ENCODE data around the gene NCBP2. TPM values are rescaled to one million over a fixed set of nuclear protein-coding genes. Genes with fewer than 3 reads are reported as not detected.

The NCBP2 gene
- polyA plus RNA-seq, 1 of the 3 experiments (the other 2 are of a cell fraction): 128 TPM

DNA sequence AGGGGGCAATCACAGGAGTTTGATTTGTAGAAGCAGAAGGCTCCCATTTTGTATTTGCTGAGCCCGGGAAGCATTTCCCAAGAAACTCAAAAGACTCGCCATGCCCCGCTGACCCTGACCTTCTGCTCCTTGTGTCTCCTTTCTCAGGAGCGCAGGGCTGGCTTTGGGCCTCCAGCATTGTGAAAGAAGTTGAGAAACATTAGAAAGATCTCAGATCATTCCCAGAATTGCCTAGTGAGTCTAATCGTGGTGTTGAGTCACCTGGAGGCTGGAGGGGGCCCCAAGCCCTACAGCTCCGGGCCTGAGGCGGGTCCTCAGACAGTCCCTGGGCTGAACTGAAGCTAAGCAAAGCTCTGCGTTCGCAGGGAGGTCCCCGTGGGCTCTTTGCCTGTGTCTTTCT, 37.2 kb upstream of the NCBP2 start:
- H3K79me2 ChIP-seq (ENCODE audit: insufficient read depth): no peaks in the 10 kb centered on the region
- TF ChIP-seq EZH2phosphoT487 (IDR thresholded peaks at IDR 0.05; ENCODE audit: borderline replicate concordance, low read depth): no peak
- TF ChIP-seq NRF1 (IDR thresholded peaks at IDR 0.05; ENCODE audit: low read depth, low read length): no peak
- no peak for TF ChIP-seq GATA2 (CRISPR knock-in tag; IDR thresholded peaks at IDR 0.05)
- no peak for TF ChIP-seq RXRA (IDR thresholded peaks at IDR 0.05; ENCODE audit: borderline replicate concordance, low read depth)
- no peak for TF ChIP-seq TAF1 (IDR thresholded peaks at IDR 0.05; ENCODE audit: borderline replicate concordance, low read depth, low read length)
- no peak for TF ChIP-seq RAD21 (IDR thresholded peaks at IDR 0.05; ENCODE audit: low read length)
- TF ChIP-seq JUND (IDR thresholded peaks at IDR 0.05): no peak
- no peak for TF ChIP-seq SIN3A (IDR thresholded peaks at IDR 0.05; ENCODE audit: borderline replicate concordance, low read depth, low read length)
- TF ChIP-seq, protein P1, sequence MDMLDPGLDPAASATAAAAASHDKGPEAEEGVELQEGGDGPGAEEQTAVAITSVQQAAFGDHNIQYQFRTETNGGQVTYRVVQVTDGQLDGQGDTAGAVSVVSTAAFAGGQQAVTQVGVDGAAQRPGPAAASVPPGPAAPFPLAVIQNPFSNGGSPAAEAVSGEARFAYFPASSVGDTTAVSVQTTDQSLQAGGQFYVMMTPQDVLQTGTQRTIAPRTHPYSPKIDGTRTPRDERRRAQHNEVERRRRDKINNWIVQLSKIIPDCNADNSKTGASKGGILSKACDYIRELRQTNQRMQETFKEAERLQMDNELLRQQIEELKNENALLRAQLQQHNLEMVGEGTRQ (IDR thresholded peaks at IDR 0.05; ENCODE audit: borderline replicate concordance, low read depth, low read length): no peak
- TF ChIP-seq CHD2 (IDR thresholded peaks at IDR 0.05; ENCODE audit: low read length, partially characterized antibody): no peak
- TF ChIP-seq FOSL2 (IDR thresholded peaks at IDR 0.05; ENCODE audit: borderline replicate concordance, low read depth): no peak
- no peak for TF ChIP-seq YY1 (IDR thresholded peaks at IDR 0.05; ENCODE audit: low read depth)
- no peak for TF ChIP-seq CTCF (IDR thresholded peaks at IDR 0.05)
- TF ChIP-seq MXI1 (IDR thresholded peaks at IDR 0.05; ENCODE audit: low read depth, low read length): no peak
- no peak for TF ChIP-seq RFX5 (IDR thresholded peaks at IDR 0.05; ENCODE audit: low read length)
- TF ChIP-seq FOXJ3 (CRISPR knock-in tag; IDR thresholded peaks at IDR 0.05): no peak
- TF ChIP-seq EP300 (IDR thresholded peaks at IDR 0.05; ENCODE audit: borderline replicate concordance in 1 of 2, low read depth in 1 of 2, low read length in 1 of 2): no peak
- no peak for TF ChIP-seq ELF1 (IDR thresholded peaks at IDR 0.05)
- no peak overlapping the region for H2AFZ ChIP-seq (ENCODE audit: low read depth)
- H3K9me3 ChIP-seq: peaks cover 4% of the 10 kb centered on the region; the same call in 1 of the 2 replicates
- POLR2A ChIA-PET: no interaction called here
- H3K4me1 ChIP-seq (ENCODE audit: control insufficient read depth in 1 of 2, insufficient read depth in 2 of 2, low read depth in 1 of 2, low read length in 1 of 2): peaks cover 0 to 2% of the 10 kb centered on the region in 2 experiments; a peak in 1 of 4 replicates
- no peaks in the 10 kb centered on the region for H4K20me1 ChIP-seq (ENCODE audit: insufficient read depth)
- H3K4me3 ChIP-seq (ENCODE audit: low read depth in 2 of 2, low read length in 1 of 2): no peak overlapping the region
- no peak for DNase-seq
- H3K27ac ChIP-seq (ENCODE audit: low read depth in 2 of 2, low read length in 1 of 2): no peak overlapping the region
- no peak overlapping the region for H3K4me2 ChIP-seq
- no peaks in the 10 kb centered on the region for H3K36me3 ChIP-seq (replicated peaks in 1 of 2; ENCODE audit: control insufficient read depth in 1 of 2, insufficient read depth in 2 of 2, low read length in 1 of 2)
- no peaks in the 10 kb centered on the region for H3F3A ChIP-seq (replicated peaks; ENCODE audit: insufficient read depth)
- no peaks in the 10 kb centered on the region for H3K27me3 ChIP-seq (ENCODE audit: insufficient read depth)
- no peaks in the 10 kb centered on the region for H3K9me2 ChIP-seq
- H3K9ac ChIP-seq: no peak overlapping the region
- 87% methylated on average over 10 of the region's 10 CpGs for WGBS (ENCODE audit: low lambda C conversion rate)
- CTCF ChIA-PET: interaction anchor here (0.6 to 2.9 kb wide), 12 partner anchors 9 to 619 kb away, joined by 3 to 26 read pairs (median 4); partner anchors contain the start of gene MELTF

Measured in SK-N-SH (cell line).